ENCODE results near the gene ZNF236.

DNA sequence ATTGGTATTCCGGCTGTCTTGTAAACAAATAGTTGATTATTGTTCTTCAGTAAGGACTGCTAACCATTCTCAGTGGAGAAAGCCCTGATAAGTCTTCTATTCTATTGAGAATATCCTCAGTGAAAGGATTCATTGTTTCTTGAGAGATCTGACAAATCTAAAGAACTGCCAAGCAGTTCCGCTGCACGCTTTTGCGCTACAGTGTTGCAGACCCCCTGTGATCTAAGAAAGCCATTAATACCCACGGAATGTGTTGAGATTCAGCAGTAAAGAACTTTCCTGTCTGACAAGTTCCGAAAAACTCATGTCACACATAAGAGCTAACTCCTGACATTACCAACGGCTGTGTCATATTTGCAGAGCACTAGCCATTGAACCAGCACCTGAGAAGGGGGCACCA, 63.8 kb downstream of the ZNF236 start:
- TF ChIP-seq EZH2 (IDR thresholded peaks at IDR 0.05; ENCODE audit: borderline replicate concordance, low read length), result no peak
- TF ChIP-seq, protein P1, sequence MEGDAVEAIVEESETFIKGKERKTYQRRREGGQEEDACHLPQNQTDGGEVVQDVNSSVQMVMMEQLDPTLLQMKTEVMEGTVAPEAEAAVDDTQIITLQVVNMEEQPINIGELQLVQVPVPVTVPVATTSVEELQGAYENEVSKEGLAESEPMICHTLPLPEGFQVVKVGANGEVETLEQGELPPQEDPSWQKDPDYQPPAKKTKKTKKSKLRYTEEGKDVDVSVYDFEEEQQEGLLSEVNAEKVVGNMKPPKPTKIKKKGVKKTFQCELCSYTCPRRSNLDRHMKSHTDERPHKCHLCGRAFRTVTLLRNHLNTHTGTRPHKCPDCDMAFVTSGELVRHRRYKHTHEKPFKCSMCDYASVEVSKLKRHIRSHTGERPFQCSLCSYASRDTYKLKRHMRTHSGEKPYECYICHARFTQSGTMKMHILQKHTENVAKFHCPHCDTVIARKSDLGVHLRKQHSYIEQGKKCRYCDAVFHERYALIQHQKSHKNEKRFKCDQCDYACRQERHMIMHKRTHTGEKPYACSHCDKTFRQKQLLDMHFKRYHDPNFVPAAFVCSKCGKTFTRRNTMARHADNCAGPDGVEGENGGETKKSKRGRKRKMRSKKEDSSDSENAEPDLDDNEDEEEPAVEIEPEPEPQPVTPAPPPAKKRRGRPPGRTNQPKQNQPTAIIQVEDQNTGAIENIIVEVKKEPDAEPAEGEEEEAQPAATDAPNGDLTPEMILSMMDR (IDR thresholded peaks at IDR 0.05; ENCODE audit: low read length), result no peak
